Tibial artery (tissue), 4 donors: ENCODE results near the gene DLK1.

Experiments
- DNase-seq, 2 donors: peaks; one replicate each; pipeline ENCODE4 v3.0.0-alpha.2; 2019
- H3K27ac ChIP-seq, 2 donors: fragments of 200-600 bp; sonication (generic) in 1 of 2; 1 replicate in 1 of 2; 2 replicates in 1 of 2; pipeline ENCODE4 v1.5.1; 2018 to 2019; ENCODE audit warnings: mild to moderate bottlenecking in 1 of 2
- H3K27me3 ChIP-seq, 2 donors: fragments of 200-600 bp; sonication (generic) in 1 of 2; one replicate each; pipeline versions ENCODE4 v1.5.1 to v1.6.0; 2016 to 2019
- H3K36me3 ChIP-seq, 3 donors: fragments of 200-600 bp; sonication (generic) in 2 of 3; one replicate each; pipeline ENCODE4 v1.5.1; 2016 to 2019; ENCODE audit warnings: mild to moderate bottlenecking in 2 of 3
- H3K4me1 ChIP-seq, 4 donors: fragments of 200-600 bp; sonication (generic) in 2 of 4; 1 replicate in 3 of 4; 2 replicates in 1 of 4; pipeline ENCODE4 v1.5.1; 2016 to 2019
- H3K4me3 ChIP-seq, 2 donors: fragments of 200-600 bp; sonication (generic) in 1 of 2; 1 replicate in 1 of 2; 2 replicates in 1 of 2; pipeline ENCODE4 v1.5.1; 2018 to 2019; ENCODE audit warnings: mild to moderate bottlenecking in 2 of 2
- H3K9me3 ChIP-seq, 3 donors: fragments of 200-600 bp; sonication (generic) in 1 of 3; one replicate each; pipeline ENCODE4 v1.5.1; 2016 to 2019
- CTCF ChIP-seq, 2 experiments: fragments of 200-600 bp in 1 of 2; fragments of 450-650 bp in 1 of 2; IDR thresholded peaks; one replicate each; pipeline ENCODE4 v1.5.1; 2017 to 2019; ENCODE audit warnings: antibody characterized with exemption in 2 of 2, mild to moderate bottlenecking in 1 of 2, moderate library complexity in 1 of 2
- intact Hi-C: fragments of 100-400 bp; cut with DNase I; formaldehyde crosslinking; loops from one replicate; pipeline ENCODE4 v1.15.0; 2023; ENCODE audit warnings: low total_unique reads

DLK1 gene

GRCh38 chr14:100754020-100754419 lies 27.3 kb downstream of the DLK1 start:
- TF ChIP-seq CTCF (IDR thresholded peaks at IDR 0.05): no peak
- no peak for DNase-seq
- H3K9me3 ChIP-seq: no peaks in the 10 kb centered on the region
- intact Hi-C loops: no loop called here
- no peaks in the 10 kb centered on the region for H3K4me1 ChIP-seq
- H3K4me3 ChIP-seq: no peak overlapping the region
- H3K27ac ChIP-seq: no peak overlapping the region
- H3K36me3 ChIP-seq: no peaks in the 10 kb centered on the region
- H3K27me3 ChIP-seq: peaks cover 0 to 4% of the 10 kb centered on the region in 2 donors

GRCh38 chr14:100755649-100756048 lies 29.0 kb downstream of the DLK1 start:
- Histone ChIP-seq H3K27ac (no peak overlapping the region), H3K36me3 (no peaks in the 10 kb centered on the region), H3K4me3 (no peak overlapping the region), H3K27me3 (peaks cover 0 to 4% of the 10 kb centered on the region in 2 donors), H3K9me3 (no peaks in the 10 kb centered on the region), H3K4me1 (no peaks in the 10 kb centered on the region)
- no peak for TF ChIP-seq CTCF (IDR thresholded peaks at IDR 0.05)
- no peak for DNase-seq
- intact Hi-C loops: no loop called here

- no peak overlapping the region for H3K27ac ChIP-seq
- H3K9me3 ChIP-seq: no peaks in the 10 kb centered on the region
- no peak for TF ChIP-seq CTCF (IDR thresholded peaks at IDR 0.05)
- intact Hi-C loops: no loop called here
- H3K27me3 ChIP-seq: no peaks in the 10 kb centered on the region
- H3K4me3 ChIP-seq: no peak overlapping the region
- H3K36me3 ChIP-seq: no peaks in the 10 kb centered on the region
- DNase-seq: no peak
- H3K4me1 ChIP-seq: no peaks in the 10 kb centered on the region
Observed at GRCh38 chr14:100761481-100761880, 34.8 kb downstream of the DLK1 start.

- H3K4me1 ChIP-seq: no peaks in the 10 kb centered on the region
- no peak overlapping the region for H3K27ac ChIP-seq
- TF ChIP-seq CTCF (IDR thresholded peaks at IDR 0.05): no peak
- H3K9me3 ChIP-seq: no peaks in the 10 kb centered on the region
- no peaks in the 10 kb centered on the region for H3K36me3 ChIP-seq
- DNase-seq: no peak
- H3K4me3 ChIP-seq: no peak overlapping the region
- intact Hi-C loops: no loop called here
- H3K27me3 ChIP-seq: no peaks in the 10 kb centered on the region
Observed at GRCh38 chr14:100762089-100762515, 35.4 kb downstream of the DLK1 start.

GRCh38 chr14:100762901-100763300 lies 36.2 kb downstream of the DLK1 start:
- H3K27ac ChIP-seq: no peak overlapping the region
- H3K9me3 ChIP-seq: no peaks in the 10 kb centered on the region
- peak in 1 of 2 donors; percentile 13 for DNase-seq
- intact Hi-C loops: no loop called here
- H3K4me3 ChIP-seq: no peak overlapping the region
- TF ChIP-seq CTCF (IDR thresholded peaks at IDR 0.05): no peak
- no peaks in the 10 kb centered on the region for H3K36me3 ChIP-seq
- H3K4me1 ChIP-seq: no peaks in the 10 kb centered on the region
- no peaks in the 10 kb centered on the region for H3K27me3 ChIP-seq

- Histone ChIP-seq H3K27ac (no peak overlapping the region), H3K27me3 (no peaks in the 10 kb centered on the region), H3K4me1 (no peaks in the 10 kb centered on the region), H3K4me3 (no peak overlapping the region), H3K9me3 (no peaks in the 10 kb centered on the region), H3K36me3 (no peaks in the 10 kb centered on the region)
- intact Hi-C loops: no loop called here
- peak in 1 of 2 donors; percentile 28 for DNase-seq
- TF ChIP-seq CTCF (IDR thresholded peaks at IDR 0.05): no peak
Observed at GRCh38 chr14:100764471-100765115, 37.9 kb downstream of the DLK1 start.
